ENCODE measurements around the gene RAB11FIP3.
"Not testable (repeated sequence)": the region's sequence is repeated elsewhere in the genome, so short reads cannot be mapped to it uniquely, and the experiment has no call there.

RAB11FIP3 gene

GRCh38 chr16:497258-497657 lies 71.8 kb downstream of the RAB11FIP3 start:
- no peak for FAIRE-seq

GRCh38 chr16:499924-500323 lies 74.5 kb downstream of the RAB11FIP3 start:
- no peak for FAIRE-seq

DNA sequence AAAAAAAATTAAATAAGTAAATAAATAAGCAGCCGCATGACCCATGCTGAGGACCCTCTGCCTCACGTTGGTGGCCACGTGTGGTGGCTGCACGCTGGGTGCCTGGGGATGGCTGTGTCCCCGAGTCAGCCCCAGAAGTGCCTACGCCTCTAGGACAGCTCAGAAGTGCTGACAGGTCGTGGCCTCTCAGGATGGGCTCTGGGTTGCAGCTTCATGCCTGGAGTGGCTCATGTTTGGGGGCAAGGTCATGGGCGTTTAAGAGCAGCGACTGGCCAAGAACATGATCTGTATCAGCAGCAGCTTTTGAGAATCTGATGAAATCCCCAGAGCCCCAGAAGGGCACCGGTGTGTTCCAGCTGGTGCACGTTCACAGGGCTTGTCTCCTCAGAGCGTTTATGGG lies 75.3 kb downstream of the RAB11FIP3 start:
- FAIRE-seq = no peak

GRCh38 chr16:502179-502943 lies 76.9 kb downstream of the RAB11FIP3 start:
- FAIRE-seq = no peak

DNA sequence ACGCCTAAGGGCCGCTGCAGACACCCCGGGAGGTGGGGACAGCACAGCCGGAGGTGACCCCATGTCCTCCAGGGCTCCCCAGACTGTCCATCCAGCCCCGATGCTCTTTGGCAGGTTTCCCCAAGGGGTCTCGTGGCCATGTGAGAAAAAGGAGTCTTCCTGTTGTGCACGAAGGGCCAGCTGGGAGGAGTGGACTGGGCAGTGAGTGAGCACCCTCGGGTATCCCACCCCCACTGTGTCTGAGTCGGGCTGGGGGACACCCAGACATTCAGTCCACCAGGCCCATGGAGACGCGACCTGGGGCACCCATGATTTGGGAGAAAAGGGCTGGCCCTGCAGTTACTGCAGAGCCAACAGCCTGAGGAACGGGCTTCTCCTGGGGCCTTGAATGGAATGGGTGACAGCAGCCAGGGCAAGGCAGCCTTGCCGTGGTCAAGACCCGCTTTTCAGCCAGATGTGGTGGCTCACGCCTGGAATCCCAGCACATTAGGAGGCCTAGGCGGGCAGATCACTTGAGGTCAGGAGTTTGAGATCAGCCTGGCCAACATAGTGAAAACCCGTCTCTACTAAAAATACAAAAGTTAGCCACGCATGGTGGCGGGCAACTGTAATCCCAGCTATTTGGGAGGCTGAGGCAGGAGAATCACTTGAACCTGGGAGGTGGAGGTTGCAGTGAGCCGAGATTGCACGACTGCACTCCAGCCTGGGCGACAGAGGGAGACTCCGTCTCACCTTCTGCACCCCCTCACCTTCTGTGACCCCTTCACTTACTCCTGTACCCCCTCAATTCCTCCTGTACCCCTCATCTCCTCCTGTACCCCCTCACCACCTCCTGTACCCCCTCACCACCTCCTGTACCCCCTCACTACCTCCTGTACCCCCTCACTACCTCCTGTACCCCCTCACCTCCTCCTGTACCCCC lies 78.0 kb downstream of the RAB11FIP3 start:
- FAIRE-seq = no peak

- no peak for FAIRE-seq
Observed at GRCh38 chr16:505479-506245, 80.2 kb downstream of the RAB11FIP3 start.

GRCh38 chr16:506246-506546 lies 80.7 kb downstream of the RAB11FIP3 start:
- FAIRE-seq = no peak

DNA sequence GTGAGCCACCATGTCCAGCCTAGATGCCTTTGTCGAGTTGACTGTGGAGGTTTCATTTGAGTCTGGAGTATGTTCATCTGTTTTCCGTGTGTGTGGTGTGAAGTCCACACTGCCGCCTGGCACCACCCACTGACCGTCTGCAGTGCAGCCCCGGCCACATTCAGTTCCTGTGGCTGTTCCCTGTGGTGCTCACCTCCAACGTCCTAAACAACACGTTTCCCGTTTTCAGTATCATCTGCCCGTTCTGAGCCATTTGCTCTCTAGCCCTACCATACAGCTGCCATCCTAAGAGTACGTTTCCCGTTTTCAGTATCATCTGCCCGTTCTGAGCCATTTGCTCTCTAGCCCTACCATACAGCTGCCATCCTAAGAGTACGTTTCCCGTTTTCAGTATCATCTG lies 82.1 kb downstream of the RAB11FIP3 start:
- FAIRE-seq = not testable (repeated sequence)

DNA sequence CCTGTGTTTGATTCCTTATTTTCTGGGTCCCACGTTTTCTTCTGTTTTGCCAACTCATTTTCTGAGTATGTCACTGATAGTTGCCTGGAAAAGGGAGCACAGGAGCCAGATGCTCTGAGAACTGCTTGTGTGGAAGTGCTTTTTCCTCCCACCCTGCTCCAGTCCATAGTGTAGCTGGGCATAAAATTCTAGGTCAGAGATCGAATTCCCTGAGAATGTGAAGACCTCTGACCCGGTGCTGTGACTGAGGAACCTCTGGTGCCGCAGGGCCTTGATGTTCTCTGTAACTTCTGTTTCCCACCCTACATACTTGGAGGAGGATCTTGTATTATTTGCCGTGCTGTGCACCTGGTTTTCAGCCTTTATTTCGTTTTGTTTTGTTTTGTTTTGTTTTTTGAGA lies 82.5 kb downstream of the RAB11FIP3 start:
- FAIRE-seq = no peak

GRCh38 chr16:508884-509736 lies 83.7 kb downstream of the RAB11FIP3 start:
- peak; percentile 61 for FAIRE-seq

GRCh38 chr16:510066-510825 lies 84.8 kb downstream of the RAB11FIP3 start:
- FAIRE-seq = no peak

DNA sequence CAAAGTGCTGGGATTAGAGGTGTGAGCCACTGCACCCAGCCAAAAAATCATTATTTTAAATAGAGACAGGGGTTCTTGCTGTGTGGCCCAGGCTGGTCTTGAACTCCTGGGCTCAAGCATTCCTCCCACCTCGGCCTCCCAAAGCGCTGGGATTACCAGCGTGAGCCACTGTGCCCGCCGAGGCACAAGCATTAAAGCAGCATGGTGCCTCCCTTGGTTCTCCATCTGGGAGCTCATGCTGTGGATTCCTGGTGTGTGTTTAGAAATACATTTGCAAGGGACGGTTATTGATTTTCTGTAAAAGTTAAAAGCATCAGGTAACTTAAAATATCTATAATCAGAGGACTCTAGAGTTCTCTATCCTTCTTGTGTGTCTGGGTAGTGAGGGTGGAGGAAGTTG lies 87.4 kb downstream of the RAB11FIP3 start:
- FAIRE-seq = no peak

DNA sequence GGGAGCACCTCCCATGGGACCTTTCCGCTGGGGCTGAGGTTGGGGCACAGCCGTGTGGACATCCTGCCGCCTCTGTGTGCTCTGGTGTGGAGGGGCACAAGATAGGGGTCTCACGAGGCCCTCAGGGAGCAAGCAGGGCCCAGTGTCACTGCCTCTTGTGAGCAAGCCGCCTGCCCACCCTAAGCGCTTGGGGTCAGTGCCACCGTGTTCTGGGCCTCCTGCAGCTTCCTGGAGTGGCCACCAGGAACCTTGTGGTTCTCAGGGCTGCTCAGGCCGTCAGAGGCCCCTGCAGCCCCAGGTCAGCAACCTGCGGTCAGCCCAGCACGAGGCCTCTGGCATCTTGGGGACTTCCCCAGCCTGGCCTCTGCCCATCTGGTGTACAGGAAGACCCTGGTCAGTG lies 88.5 kb downstream of the RAB11FIP3 start:
- FAIRE-seq = no peak

- FAIRE-seq = peak; percentile 62
Observed at GRCh38 chr16:515175-515938, 89.9 kb downstream of the RAB11FIP3 start.

GRCh38 chr16:515939-516226 lies 90.4 kb downstream of the RAB11FIP3 start:
- FAIRE-seq = no peak

DNA sequence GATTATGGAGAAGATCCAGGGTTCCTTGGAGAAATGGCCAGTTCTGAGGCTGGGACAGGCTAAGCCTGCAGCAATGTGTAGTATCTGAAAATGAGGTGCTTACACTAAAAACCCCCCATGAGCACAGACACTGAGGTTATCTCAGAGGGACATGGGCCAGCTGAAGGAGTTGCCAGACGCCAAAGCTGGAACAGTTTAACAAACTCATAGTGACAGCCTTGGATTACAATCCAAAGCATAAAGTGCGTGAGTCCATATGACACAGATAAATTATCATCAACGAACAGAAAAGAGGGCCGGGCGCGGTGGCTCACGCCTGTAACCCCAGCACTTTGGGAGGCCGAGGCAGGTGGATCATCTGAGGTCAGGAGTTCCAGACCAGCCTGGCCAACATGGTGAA lies 90.9 kb downstream of the RAB11FIP3 start:
- no peak for FAIRE-seq

DNA sequence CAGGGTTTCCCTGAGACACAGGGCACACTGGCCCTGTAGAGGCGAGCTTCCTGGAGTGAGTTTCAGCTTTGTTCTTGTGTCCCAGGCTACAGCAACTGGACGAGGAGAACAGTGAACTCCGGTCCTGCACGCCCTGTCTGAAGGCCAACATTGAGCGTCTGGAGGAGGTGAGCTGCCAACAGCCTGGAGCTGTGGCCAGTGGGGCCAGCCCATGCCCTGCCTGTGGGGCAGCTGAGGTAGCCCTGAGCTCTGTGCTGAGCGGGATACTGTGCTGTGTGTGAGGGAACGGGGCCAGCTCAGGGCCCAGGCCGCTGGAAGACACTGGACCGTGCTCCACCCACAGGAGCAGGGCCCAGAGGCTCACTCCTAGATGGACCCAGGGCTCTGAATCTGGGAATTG lies 93.4 kb downstream of the RAB11FIP3 start:
- no peak for FAIRE-seq

DNA sequence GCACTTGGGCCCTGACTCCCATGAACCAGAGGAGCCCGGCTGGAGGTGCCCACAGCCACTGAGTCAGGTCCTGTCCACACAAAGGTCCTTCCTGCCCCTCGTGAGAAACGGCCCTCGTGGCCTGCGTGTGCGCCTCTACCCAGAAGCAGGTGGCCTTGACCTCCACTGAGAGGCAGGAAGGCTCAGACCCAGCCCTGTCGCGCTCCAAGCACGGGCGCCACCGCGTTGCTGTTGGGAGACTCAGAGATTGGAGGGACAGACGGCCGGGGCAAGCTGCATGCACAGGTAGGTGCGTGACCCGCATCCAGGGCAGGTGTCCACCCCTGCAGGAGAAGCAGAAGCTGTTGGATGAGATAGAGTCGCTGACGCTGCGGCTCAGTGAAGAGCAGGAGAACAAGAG lies 94.0 kb downstream of the RAB11FIP3 start:
- FAIRE-seq = no peak

- FAIRE-seq = no peak
Observed at GRCh38 chr16:519841-520687, 94.6 kb downstream of the RAB11FIP3 start.

DNA sequence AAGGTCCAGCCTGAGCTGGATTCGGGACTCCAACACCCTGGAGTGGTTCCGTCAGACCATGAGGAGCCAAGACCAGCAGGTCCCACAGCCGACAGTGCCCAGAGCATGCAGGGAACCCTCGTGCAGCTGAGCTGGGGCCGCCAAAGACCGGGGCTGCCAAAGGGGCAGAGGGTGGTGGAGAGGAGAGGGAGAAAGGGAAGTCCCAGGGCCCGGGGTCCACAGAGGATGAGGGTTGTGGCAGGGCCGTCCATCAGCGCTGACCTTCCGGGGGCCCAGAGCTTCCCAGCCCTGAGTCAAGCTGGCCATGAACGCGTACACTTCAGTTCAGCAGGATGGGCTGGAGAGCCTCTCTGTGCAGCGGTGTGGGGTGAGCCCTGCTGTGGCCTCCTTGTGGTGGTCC lies 95.4 kb downstream of the RAB11FIP3 start:
- no peak for FAIRE-seq
